Body of pancreas (tissue), 4 donors: ENCODE results near the gene MAPK11. TPM values are rescaled to one million over a fixed set of nuclear protein-coding genes. Genes with fewer than 3 reads are reported as not detected.

Experiments
- ATAC-seq: fragments of 150-250 bp; one replicate; pipeline ENCODE4 v1.9.1; 2016
- DNase-seq, 4 donors: peaks; one replicate each; pipeline ENCODE4 v3.0.0-alpha.2; 2019
- H3K27ac ChIP-seq, 4 donors: fragments of 200-600 bp; sonication (generic); 1 replicate in 3 of 4; 2 replicates in 1 of 4; pipeline versions ENCODE4 v1.5.1 to v1.6.1; 2016 to 2019; ENCODE audit warnings: mild to moderate bottlenecking in 1 of 4, mixed read lengths in 1 of 4, moderate library complexity in 1 of 4
- H3K27me3 ChIP-seq, 2 donors: fragments of 200-600 bp; sonication (generic); one replicate each; pipeline ENCODE4 v1.6.0; 2016; ENCODE audit warnings: mild to moderate bottlenecking in 1 of 2
- H3K36me3 ChIP-seq, 2 donors: fragments of 200-600 bp; sonication (generic); replicated peaks in 1 of 2; 2 replicates each; pipeline ENCODE4 v1.5.1; 2016; ENCODE audit warnings: low read depth in 2 of 2; ENCODE audit not compliant: insufficient read depth in 1 of 2
- H3K4me1 ChIP-seq: fragments of 200-600 bp; sonication (generic); one replicate; pipeline ENCODE4 v1.6.0; 2016
- H3K4me3 ChIP-seq, 2 donors: fragments of 200-600 bp; sonication (generic); 1 replicate in 1 of 2; 2 replicates in 1 of 2; pipeline ENCODE4 v1.5.1; 2016 to 2019
- H3K9me3 ChIP-seq, 3 donors: fragments of 200-600 bp; sonication (generic); 1 replicate in 2 of 3; 2 replicates in 1 of 3; pipeline ENCODE4 v1.5.1; 2016
- POLR2A ChIP-seq, 3 donors: fragments of 450-650 bp; IDR thresholded peaks; one replicate each; pipeline ENCODE4 v1.6.1; 2016; ENCODE audit warnings: antibody characterized with exemption in 3 of 3, mild to moderate bottlenecking in 2 of 3
- WGBS, 2 donors: methylation state at CpG; one replicate each; pipeline ENCODE4 v1.1.5; 2017; 5-methylcytosine and 5-hydroxymethylcytosine counted together
- intact Hi-C: fragments of 100-400 bp; cut with DNase I; formaldehyde crosslinking; loops from one replicate; pipeline ENCODE4 v1.15.1; 2023
- total RNA-seq, 2 donors: library from RNA; depleted of rRNA; stranded (reverse); fragments of >200 nt; gene quantifications; one replicate each; pipeline ENCODE4 v1.1.0, GENCODE V29; 2016
- TF ChIP-seq, protein P1 (sequence below), 7 experiments: fragments of 450-650 bp in 4 of 7; fragments of 200-600 bp in 3 of 7; sonication (generic) in 3 of 7; IDR thresholded peaks; one replicate each; pipeline ENCODE4 v1.5.1; 2016 to 2019; ENCODE audit warnings: antibody characterized with exemption in 7 of 7

MAPK11 gene
- total RNA-seq, 2 donors from 2014 or later: 3.0 to 3.6 TPM

DNA sequence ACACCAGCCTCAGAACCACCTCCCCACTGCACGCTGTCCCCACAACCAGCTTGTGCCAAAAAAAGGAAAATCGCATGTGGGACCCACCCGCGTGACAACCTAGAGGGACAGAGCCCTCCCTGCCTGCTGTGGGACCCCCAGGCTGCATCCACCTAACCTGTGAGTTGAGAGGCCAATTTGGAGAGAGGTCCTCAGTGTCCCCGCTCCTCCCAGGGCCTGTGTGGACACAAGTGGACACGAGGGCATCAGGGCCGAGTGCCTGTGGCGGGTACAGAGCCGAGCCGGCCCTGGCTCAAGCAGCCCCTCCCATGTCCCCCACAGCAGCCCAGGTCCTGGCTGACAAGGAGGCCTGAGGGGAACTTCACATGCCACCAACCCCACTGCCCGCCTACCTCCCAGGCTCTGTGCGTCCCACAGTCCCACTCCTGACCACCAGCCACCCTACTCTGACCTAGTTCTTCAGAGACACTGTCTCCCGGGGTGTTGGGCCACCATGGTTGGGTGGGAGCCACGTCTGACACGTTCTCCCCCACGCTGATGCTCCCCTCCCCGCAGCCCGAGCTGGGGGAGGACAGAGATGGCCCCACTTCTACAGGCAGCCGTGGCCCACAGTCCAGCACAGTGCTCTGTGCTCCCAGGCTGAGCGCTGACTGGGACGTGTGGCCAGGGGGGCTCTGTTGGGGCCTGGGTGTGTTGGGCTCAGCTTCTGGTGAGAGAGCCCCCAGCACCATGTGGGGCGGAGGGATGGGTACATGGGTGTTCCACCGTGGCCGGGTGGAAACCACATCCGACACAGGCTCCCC, 50.2 kb downstream of the MAPK11 start:
- no peaks in the 10 kb centered on the region for H3K27me3 ChIP-seq
- DNase-seq (no peak), ATAC-seq (no peak)
- H3K27ac ChIP-seq: peak overlapping the region in 2 of 4 donors; percentile 25 to 36
- no peak for TF ChIP-seq POLR2A (IDR thresholded peaks at IDR 0.05)
- TF ChIP-seq, protein P1, sequence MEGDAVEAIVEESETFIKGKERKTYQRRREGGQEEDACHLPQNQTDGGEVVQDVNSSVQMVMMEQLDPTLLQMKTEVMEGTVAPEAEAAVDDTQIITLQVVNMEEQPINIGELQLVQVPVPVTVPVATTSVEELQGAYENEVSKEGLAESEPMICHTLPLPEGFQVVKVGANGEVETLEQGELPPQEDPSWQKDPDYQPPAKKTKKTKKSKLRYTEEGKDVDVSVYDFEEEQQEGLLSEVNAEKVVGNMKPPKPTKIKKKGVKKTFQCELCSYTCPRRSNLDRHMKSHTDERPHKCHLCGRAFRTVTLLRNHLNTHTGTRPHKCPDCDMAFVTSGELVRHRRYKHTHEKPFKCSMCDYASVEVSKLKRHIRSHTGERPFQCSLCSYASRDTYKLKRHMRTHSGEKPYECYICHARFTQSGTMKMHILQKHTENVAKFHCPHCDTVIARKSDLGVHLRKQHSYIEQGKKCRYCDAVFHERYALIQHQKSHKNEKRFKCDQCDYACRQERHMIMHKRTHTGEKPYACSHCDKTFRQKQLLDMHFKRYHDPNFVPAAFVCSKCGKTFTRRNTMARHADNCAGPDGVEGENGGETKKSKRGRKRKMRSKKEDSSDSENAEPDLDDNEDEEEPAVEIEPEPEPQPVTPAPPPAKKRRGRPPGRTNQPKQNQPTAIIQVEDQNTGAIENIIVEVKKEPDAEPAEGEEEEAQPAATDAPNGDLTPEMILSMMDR (IDR thresholded peaks at IDR 0.05): no peak
- intact Hi-C loops: no loop called here
- no peak overlapping the region for H3K4me3 ChIP-seq
- 82 to 85% methylated on average over 13 to 21 of the region's 25 CpGs for WGBS, 2 donors
- no peaks in the 10 kb centered on the region for H3K9me3 ChIP-seq
- H3K4me1 ChIP-seq: peaks cover 17% of the 10 kb centered on the region
- H3K36me3 ChIP-seq: peaks cover 17 to 53% of the 10 kb centered on the region in 2 donors

DNA sequence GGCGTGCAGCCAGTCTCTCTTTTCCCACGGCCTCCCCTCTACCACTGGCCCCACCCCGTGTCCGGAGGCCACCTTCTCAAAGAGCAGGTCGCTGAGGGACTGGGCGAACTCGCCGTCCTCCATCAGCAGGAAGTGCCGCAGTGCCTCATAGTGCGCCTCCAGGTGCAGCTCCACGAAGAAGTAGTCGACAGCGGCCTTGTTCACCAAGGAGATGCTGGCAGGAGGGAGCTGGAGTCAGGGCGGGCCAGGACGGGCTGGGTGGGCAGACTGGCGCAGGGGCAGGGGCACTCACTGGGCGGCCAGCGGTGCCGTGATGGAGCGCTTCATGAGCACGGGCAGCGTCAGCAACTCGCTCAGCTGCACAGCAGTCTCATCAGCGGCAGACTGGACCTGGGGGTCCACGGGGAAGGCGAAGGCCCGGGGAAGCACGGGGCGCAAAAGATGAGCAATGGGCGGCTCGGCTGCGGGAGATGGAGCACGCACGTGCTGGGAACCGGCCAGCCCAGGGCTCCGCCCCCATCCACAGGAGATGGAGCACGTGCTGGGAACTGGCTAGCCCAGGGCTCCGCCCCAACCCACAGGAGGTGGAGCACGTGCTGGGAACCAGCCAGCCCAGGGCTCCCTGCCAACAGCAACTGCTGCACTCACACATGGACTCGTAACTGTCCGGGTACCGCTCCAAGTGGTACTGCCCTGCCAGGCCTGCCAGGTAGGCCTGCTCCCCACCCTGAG, 51.0 kb downstream of the MAPK11 start:
- no peaks in the 10 kb centered on the region for H3K9me3 ChIP-seq
- peaks cover 17% of the 10 kb centered on the region for H3K4me1 ChIP-seq
- intact Hi-C loops: no loop called here
- peak overlapping the region in 2 of 4 donors; percentile 25 to 36 for H3K27ac ChIP-seq
- no peak for TF ChIP-seq POLR2A (IDR thresholded peaks at IDR 0.05)
- TF ChIP-seq, protein P1 (IDR thresholded peaks at IDR 0.05): no peak
- DNase-seq: peak; percentile 91 to 97 (median 94)
- peak; percentile 91 for ATAC-seq
- 46 to 58% methylated on average over 17 to 35 of the region's 42 CpGs for WGBS, 2 donors
- H3K36me3 ChIP-seq: peaks cover 17 to 52% of the 10 kb centered on the region in 2 donors
- H3K4me3 ChIP-seq: no peak overlapping the region
- H3K27me3 ChIP-seq: no peaks in the 10 kb centered on the region

DNA sequence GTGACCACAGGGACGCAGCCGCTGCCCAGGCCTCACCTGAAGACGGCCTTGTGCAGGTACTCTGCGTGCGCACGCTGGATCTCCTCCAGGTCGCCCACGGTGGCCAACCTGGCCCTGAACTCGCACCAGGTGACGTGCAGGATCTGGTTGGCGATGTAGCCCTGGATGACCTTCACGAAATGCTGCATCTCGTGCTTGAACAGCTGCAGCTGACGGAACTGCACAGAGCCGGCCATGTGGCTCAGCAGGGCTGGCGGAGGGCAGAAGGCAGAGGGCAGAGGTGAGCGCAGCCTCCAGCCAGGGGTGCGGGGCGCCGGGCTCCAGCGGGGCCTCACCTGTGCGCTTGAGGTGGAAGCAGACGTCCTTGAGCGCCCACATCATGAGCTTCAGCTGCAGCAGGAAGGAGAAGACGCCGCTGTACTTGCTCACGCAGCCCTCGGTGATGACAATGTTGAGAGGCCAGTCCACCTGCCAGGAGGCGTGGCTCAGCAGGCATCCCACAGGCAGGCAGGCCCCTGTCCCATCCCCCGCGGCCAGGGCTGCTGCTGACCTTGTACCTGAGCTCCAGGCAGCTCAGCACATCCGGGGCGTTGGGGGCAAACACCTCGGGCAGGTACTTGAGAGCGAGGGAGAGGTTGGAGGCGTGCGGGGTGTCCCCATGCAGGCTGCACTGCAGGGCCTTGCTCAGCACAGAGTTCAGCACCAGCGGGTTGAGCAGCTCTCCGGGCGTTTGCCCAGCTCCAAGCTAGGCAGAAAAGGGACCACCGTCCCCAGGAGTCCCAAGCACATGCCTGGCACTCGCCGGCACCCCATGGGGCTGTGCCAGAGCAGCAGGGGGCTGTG, 51.8 kb downstream of the MAPK11 start:
- Histone ChIP-seq H3K4me3 (no peak overlapping the region), H3K4me1 (peaks cover 17% of the 10 kb centered on the region), H3K9me3 (no peaks in the 10 kb centered on the region), H3K27me3 (no peaks in the 10 kb centered on the region), H3K36me3 (peaks cover 17 to 49% of the 10 kb centered on the region in 2 donors), H3K27ac (no peak overlapping the region)
- ATAC-seq (no peak), DNase-seq (peak in 2 of 4 donors; percentile 30 to 45)
- WGBS, 2 donors: 74 to 79% methylated on average over 7 to 41 of the region's 43 CpGs
- no peak for TF ChIP-seq POLR2A (IDR thresholded peaks at IDR 0.05)
- TF ChIP-seq, protein P1 (IDR thresholded peaks at IDR 0.05): no peak
- intact Hi-C loops: no loop called here

DNA sequence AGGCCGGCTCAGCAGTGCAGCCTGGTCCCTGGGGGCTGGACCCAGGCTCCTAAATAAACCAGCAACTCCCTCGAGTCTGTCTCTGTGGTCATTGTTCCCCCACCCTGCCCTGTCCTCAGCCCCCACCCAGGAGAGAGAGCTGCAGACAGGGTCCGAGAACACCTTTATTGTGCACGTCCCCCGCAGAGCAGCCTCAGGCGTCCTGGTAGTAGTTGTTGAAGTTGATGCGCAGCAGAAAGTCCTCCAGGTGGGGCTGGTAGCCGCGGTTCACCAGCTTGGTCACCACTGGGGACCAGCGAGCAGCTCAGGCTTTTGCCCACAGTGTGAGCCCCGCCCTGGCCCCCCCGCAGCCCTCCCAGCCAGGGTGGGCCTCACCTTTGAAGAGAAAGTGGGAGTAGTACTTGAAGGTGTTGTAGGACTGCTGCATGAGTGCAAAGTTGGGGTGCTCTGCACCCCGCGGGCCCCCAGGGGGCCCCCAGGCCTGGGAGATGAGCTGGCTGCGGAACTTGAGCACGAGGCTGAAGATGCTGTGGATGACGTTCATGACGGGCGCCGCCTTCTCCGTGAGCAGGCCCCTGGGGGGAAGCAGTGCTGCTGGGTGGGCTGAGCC, 52.5 kb downstream of the MAPK11 start:
- peaks cover 17 to 47% of the 10 kb centered on the region in 2 donors for H3K36me3 ChIP-seq
- H3K9me3 ChIP-seq: no peaks in the 10 kb centered on the region
- no peak for TF ChIP-seq POLR2A (IDR thresholded peaks at IDR 0.05)
- TF ChIP-seq, protein P1 (IDR thresholded peaks at IDR 0.05): no peak
- 81 to 85% methylated on average over 9 to 16 of the region's 21 CpGs for WGBS, 2 donors
- intact Hi-C loops: no loop called here
- no peak for DNase-seq
- peaks cover 17% of the 10 kb centered on the region for H3K4me1 ChIP-seq
- ATAC-seq: no peak
- no peak overlapping the region for H3K27ac ChIP-seq
- no peaks in the 10 kb centered on the region for H3K27me3 ChIP-seq
- no peak overlapping the region for H3K4me3 ChIP-seq
